Activated T-helper 1 cell treated with Interleukin-2 at 50 U/mL for 16 hours (primary cell): ENCODE results near the gene PXDC1.
"Not testable (repeated sequence)": the region's sequence is repeated elsewhere in the genome, so short reads cannot be mapped to it uniquely, and the experiment has no call there.

Experiments
- DNase-seq: peaks from one replicate; pipeline ENCODE4 v3.0.0-alpha.2; 2020; ENCODE audit warnings: low read depth

The PXDC1 gene

DNA sequence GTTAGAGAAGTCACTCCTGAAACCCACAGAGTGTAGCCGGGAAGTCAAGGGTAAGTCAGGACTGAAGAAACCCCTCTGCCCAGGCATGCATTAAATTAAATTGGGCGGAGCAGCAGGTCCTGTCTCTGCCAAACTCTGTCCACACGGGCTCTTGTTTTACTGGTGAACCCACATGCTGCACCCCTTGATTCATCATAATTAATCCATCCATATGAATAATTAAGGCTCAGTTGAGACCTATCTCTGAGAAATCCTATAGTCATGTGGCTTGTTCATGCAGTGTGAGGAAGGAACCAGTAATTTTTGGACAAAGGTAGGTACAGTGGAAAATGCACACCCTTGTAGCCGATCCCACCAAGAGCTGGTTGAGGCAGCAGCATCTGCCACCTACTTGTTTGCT is 43.0 kb downstream of the PXDC1 start:
- no peak for DNase-seq

DNA sequence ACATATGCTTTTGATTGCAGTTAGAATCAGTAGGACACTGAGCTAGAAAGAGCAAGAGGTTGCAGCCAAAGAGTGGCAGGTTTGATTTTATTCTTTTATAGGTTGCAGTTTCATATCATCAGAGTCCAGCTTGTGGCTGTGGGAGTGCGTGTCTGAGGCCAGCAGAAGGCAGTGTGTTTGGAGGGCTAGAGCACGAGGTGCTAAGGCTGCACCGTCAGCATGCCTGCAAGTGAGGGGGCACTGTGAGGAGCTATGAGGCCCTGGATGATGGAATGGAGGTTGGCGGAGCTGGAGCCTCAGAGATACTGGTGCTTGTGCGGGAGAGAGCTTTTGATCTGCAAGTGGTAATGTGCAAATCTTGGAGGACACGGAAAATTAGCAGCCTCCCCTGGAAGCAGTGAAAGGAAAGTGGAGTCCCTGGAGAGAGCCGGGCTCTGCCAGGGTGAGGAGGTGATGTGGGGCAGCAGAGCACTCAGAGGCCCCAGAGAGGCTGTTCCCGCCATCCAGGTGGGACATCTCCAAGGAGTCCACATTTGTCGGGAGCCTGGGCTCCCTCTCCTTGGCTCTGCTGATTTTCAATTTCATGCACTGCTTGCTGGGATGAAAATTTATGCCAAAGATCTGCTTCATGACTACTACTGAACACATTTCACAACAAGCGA is 43.6 kb downstream of the PXDC1 start:
- no peak for DNase-seq

- no peak for DNase-seq
These were observed 44.5 kb downstream of the PXDC1 start for GRCh38 chr6:3707024-3707423.

DNA sequence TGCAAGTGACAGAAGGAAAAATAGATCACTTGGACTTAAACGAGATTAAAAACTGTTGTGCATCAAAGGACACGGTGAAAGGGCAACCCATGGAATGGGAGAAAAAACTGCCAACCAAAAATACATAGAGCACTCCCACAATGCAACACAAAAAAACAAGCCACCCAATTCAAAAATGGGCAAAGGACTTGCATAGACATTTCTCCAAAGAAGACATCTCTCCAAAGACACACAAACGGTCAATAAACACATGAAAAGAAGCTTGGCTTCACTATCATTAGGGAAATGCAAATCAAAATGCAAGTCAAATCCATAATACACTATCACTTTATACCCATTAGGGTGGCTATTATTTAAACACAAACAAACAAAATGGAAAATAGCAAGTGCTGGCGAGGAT is 45.0 kb downstream of the PXDC1 start:
- DNase-seq: no peak

- DNase-seq: no peak
These were observed 49.9 kb downstream of the PXDC1 start for GRCh38 chr6:3701631-3702030.

DNA sequence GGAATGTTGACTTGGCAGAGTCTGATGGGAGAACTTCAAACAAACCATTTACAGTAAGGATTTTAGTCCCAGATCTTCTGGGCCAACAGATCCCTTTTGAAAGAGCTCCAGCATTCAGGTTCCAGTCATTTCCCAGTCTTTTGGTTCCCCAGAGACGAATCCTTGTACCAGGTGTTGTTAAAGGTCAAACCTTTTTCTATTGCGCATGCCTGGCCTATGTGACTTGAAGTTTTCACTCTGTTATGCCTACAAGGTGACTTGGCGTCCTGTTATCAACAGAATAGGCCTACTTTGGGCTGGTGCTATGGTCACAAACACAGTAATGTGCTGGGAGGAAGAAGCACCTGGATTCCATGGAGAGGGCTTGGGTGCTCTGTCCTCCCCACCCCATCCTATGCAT is 52.3 kb downstream of the PXDC1 start:
- DNase-seq: no peak

GRCh38 chr6:3698021-3698420 is 53.5 kb downstream of the PXDC1 start:
- no peak for DNase-seq

DNA sequence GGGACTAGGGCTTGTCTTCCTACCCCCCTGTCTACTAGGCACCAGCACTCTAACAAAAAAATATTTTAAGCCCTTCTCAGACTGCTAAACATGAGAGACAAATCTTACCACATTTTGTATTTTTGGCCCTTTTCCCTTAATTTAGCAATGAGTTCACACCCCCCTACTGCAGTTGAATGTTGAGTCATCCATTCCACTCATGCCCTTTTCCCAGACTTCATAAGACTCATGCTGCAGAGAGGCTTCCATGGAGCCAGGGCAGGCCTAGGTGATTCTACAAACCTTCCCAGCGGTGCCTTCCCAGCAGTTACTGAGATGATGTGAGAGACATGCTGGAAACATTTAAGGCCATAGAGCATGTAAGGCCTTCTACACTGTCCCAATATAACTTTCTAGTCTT is 53.9 kb downstream of the PXDC1 start:
- no peak for DNase-seq

- DNase-seq: no peak
These were observed 54.9 kb downstream of the PXDC1 start for GRCh38 chr6:3696525-3697088.

GRCh38 chr6:3695065-3695817 is 56.3 kb downstream of the PXDC1 start:
- DNase-seq: no peak

DNA sequence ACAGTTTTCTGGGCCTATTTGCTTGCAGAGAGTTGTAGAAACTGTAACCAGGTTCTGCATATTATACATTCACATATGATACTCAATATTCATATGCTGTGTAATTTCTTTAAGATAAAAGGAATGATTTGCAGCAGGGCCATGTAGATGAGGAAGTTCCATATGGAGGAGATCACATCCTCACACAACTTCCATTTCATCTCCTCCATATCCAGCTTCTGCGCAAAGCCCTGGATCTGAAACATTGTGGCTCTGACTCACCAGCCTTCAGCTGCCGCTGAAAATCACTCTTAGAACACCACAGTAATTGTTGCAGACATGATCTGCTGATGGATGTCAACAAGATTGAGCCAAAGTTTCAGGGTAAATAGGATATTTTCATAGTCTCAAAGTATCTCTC is 57.7 kb downstream of the PXDC1 start:
- no peak for DNase-seq

DNA sequence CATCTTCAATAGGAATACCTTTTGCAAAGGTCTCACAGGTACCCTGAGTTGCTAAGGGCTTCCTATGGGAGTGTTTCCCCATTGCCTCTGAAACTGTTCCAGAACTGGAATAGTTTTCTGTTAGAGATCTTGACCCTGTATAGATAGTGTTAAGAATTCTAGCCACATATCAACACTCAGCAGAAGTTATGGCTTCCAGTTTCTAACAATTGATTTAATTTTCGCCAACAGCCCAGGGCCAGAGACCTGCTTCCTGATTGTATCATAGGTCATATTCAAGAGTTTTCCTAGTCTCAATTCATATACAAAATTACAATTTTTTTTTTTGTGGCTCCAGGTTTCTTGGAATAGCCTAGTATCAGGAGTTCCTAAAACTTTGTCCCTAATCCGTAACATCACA is 61.0 kb downstream of the PXDC1 start:
- DNase-seq: no peak

- no peak for DNase-seq
These were observed 63.7 kb downstream of the PXDC1 start for GRCh38 chr6:3687847-3688246.

GRCh38 chr6:3683331-3683730 is 68.2 kb downstream of the PXDC1 start:
- DNase-seq: no peak

GRCh38 chr6:3678946-3679345 is 72.6 kb downstream of the PXDC1 start:
- no peak for DNase-seq

- DNase-seq: not testable (repeated sequence)
These were observed 73.8 kb downstream of the PXDC1 start for GRCh38 chr6:3677751-3678150.

- not testable (repeated sequence) for DNase-seq
These were observed 74.2 kb downstream of the PXDC1 start for GRCh38 chr6:3677351-3677750.
